22Rv1 (cell line): Measurements from ENCODE around the gene CYTH1.

Experiments used
- CTCF ChIP-seq: fragments of 450-650 bp; IDR thresholded peaks from 2 replicates; pipeline ENCODE4 v1.5.1; 2017; ENCODE audit warnings: mild to moderate bottlenecking
- ZFX ChIP-seq: fragments of 450-650 bp; IDR thresholded peaks from 2 replicates; pipeline ENCODE4 v1.6.1; 2017; ENCODE audit warnings: antibody characterized with exemption, borderline replicate concordance

- TF ChIP-seq CTCF (no peak), ZFX (no peak)
These were observed 84.3 kb downstream of the CYTH1 start for GRCh38 chr17:78697554-78698343.
